A549 (cell line): Measurements from ENCODE around the gene PLEKHA4. TPM values are rescaled to one million over a fixed set of nuclear protein-coding genes. Genes with fewer than 3 reads are reported as not detected.
A peak's percentile ranks its signal among the peaks of the same experiment; 100 is the strongest.

Experiments
- ATAC-seq, 2 experiments: fragments of 200-7000 bp in 1 of 2; fragments of >200 bp in 1 of 2; cut with Nextera tagmentation in 1 of 2; cut with Tn5 transposase in 1 of 2; 3 replicates each; pipeline versions ENCODE4 v1.8.0 to v1.9.1; 2018 to 2020; ENCODE audit warnings: mild to moderate bottlenecking in 1 of 2, moderate library complexity in 1 of 2
- CTCF ChIA-PET: fragments of 300-600 bp; sonication (Branson Sonifier 250); formaldehyde crosslinking; extraction: SDS; loops from one replicate; lab custom pipeline; 2021; ENCODE audit warnings: antibody characterized with exemption, inconsistent platforms; lab: Yijun Ruan, JAX
- POLR2A ChIA-PET: fragments of 350-600 bp; formaldehyde crosslinking; extraction: SDS; loops from one replicate; lab custom pipeline; 2021; ENCODE audit warnings: antibody characterized with exemption, inconsistent platforms; lab: Yijun Ruan, JAX
- DNase-seq, 2 experiments: peaks; one replicate each; pipeline versions ENCODE4 v3.0.0 to v3.0.0-alpha.2; 2011 to 2016; ENCODE audit warnings: low read depth in 1 of 2, low spot score in 1 of 2
- FAIRE-seq: peaks from 2 replicates; lab custom pipeline; 2011; peaks lifted over from hg19 to GRCh38; lab: Jason Lieb, UNC
- H3K27ac ChIP-seq, 2 experiments: fragments of >200 bp; sonication (Bioruptor Twin); formaldehyde crosslinking; 3 replicates each; pipeline ENCODE4 v1.5.1; 2016 to 2017
- H3K4me1 ChIP-seq: fragments of >200 bp; sonication (Bioruptor Twin); formaldehyde crosslinking; 3 replicates; pipeline ENCODE4 v1.6.1; 2016
- H3K4me2 ChIP-seq: fragments of >200 bp; sonication (Bioruptor Twin); formaldehyde crosslinking; 3 replicates; pipeline ENCODE4 v1.6.1; 2016
- H3K4me3 ChIP-seq: fragments of >200 bp; sonication (Bioruptor Twin); formaldehyde crosslinking; 3 replicates; pipeline ENCODE4 v1.5.1; 2016
- H3K9me3 ChIP-seq: fragments of >200 bp; sonication (Bioruptor Twin); formaldehyde crosslinking; 3 replicates; pipeline ENCODE4 v1.6.1; 2016
- BHLHE40 ChIP-seq: IDR thresholded peaks from 2 replicates; pipeline ENCODE4 v1.6.1; 2012; ENCODE audit warnings: low read depth, low read length, inconsistent platforms
- CBX2 ChIP-seq: fragments of 200-600 bp; sonication (generic); IDR thresholded peaks from 2 replicates; pipeline ENCODE4 v1.6.1; 2016; ENCODE audit warnings: low read depth, mild to moderate bottlenecking, borderline replicate concordance
- CHD4 ChIP-seq: fragments of 200-600 bp; sonication (generic); IDR thresholded peaks from 2 replicates; pipeline ENCODE4 v1.6.1; 2016; ENCODE audit warnings: antibody characterized with exemption, mild to moderate bottlenecking, borderline replicate concordance
- EHF ChIP-seq: fragments of 250-450 bp; sonication (Bioruptor Pico); IDR thresholded peaks from 2 replicates; pipeline ENCODE4 v1.5.0; 2020; ENCODE audit warnings: mild to moderate bottlenecking
- EP300 ChIP-seq, 2 experiments: fragments of >200 bp; sonication (Bioruptor Twin); formaldehyde crosslinking; IDR thresholded peaks; 2 replicates in 1 of 2; 3 replicates in 1 of 2; pipeline ENCODE4 v1.6.1; 2016 to 2017
- HES2 ChIP-seq: fragments of >200 bp; sonication (Bioruptor Twin); formaldehyde crosslinking; IDR thresholded peaks from 2 replicates; pipeline ENCODE4 v1.6.1; 2016
- HOXA7 ChIP-seq: fragments of 250-450 bp; sonication (Bioruptor Pico); IDR thresholded peaks from 2 replicates; pipeline ENCODE4 v1.5.0; 2020; ENCODE audit warnings: mild to moderate bottlenecking, moderate library complexity
- JUN ChIP-seq, 2 experiments: fragments of >200 bp; sonication (Bioruptor Twin); formaldehyde crosslinking; IDR thresholded peaks; 2 replicates in 1 of 2; 3 replicates in 1 of 2; pipeline ENCODE4 v1.6.1; 2016 to 2017
- KDM1A ChIP-seq: fragments of 200-600 bp; sonication (generic); IDR thresholded peaks from 2 replicates; pipeline ENCODE4 v1.6.1; 2016; ENCODE audit warnings: low read depth, mild to moderate bottlenecking
- KDM5A ChIP-seq: fragments of 200-600 bp; sonication (generic); IDR thresholded peaks from 2 replicates; pipeline ENCODE4 v1.6.1; 2016; ENCODE audit warnings: antibody characterized with exemption, mild to moderate bottlenecking
- MAFK ChIP-seq: fragments of 450-650 bp; IDR thresholded peaks from 2 replicates; pipeline ENCODE4 v1.6.1; 2014; ENCODE audit not compliant: partially characterized antibody
- MAZ ChIP-seq: fragments of 150-350 bp; IDR thresholded peaks from 2 replicates; pipeline ENCODE4 v1.6.1; 2014; ENCODE audit warnings: antibody characterized with exemption, low read depth, low read length, borderline replicate concordance
- NR3C1 ChIP-seq: fragments of >200 bp; sonication (Bioruptor Twin); formaldehyde crosslinking; IDR thresholded peaks from 3 replicates; pipeline ENCODE4 v1.6.1; 2017
- PHF8 ChIP-seq: fragments of 200-600 bp; sonication (generic); IDR thresholded peaks from 2 replicates; pipeline ENCODE4 v1.6.1; 2016; ENCODE audit warnings: low read depth, mild to moderate bottlenecking, antibody characterized with exemption, moderate library complexity, borderline replicate concordance
- RARB ChIP-seq: fragments of 250-450 bp; sonication (Bioruptor Pico); IDR thresholded peaks from 2 replicates; pipeline ENCODE4 v1.8.0; 2021; ENCODE audit warnings: mild to moderate bottlenecking, moderate library complexity
- RCOR1 ChIP-seq: fragments of 150-350 bp; IDR thresholded peaks from 2 replicates; pipeline ENCODE4 v1.6.1; 2014; ENCODE audit warnings: antibody characterized with exemption, low read length, low read depth
- REST ChIP-seq: fragments of 200-600 bp; sonication (generic); IDR thresholded peaks from 2 replicates; pipeline ENCODE4 v1.6.1; 2016; ENCODE audit warnings: antibody characterized with exemption, mild to moderate bottlenecking, moderate library complexity
- SREBF2 ChIP-seq: fragments of 450-650 bp; IDR thresholded peaks from 2 replicates; pipeline ENCODE4 v1.6.1; 2014; ENCODE audit warnings: mild to moderate bottlenecking, moderate library complexity
- USF2 ChIP-seq: fragments of 450-650 bp; IDR thresholded peaks from 2 replicates; pipeline ENCODE4 v1.6.1; 2014; ENCODE audit warnings: antibody characterized with exemption
- ZNF302 ChIP-seq: fragments of 250-450 bp; sonication (Bioruptor Pico); IDR thresholded peaks from 2 replicates; pipeline ENCODE4 v1.9.0; 2021; ENCODE audit warnings: inconsistent platforms, mild to moderate bottlenecking, moderate library complexity
- WGBS: methylation state at CpG from one replicate; pipeline ENCODE4 v1.1.6; 2017; ENCODE audit errors: missing lambda C conversion rate; 5-methylcytosine and 5-hydroxymethylcytosine counted together
- polyA plus RNA-seq, 4 experiments: library from polyadenylated mRNA; depleted of rRNA in 3 of 4; stranded (reverse); fragments of >200 nt; fragmentation: RNase III in 1 of 4; extraction: RNeasy Plus Mini Kit Qiagen cat#74134 plus additional on column Dnase treatment in 1 of 4; gene quantifications; 2 replicates in 3 of 4; 3 replicates in 1 of 4; pipeline ENCODE4 v1.2.3, GENCODE V29; 2011 to 2017

The PLEKHA4 gene
- polyA plus RNA-seq, 2 of the 4 experiments (the other 2 are of a cell fraction): 0.34 to 0.46 TPM

GRCh38 chr19:48826606-48827020 is 41.8 kb downstream of the PLEKHA4 start:
- H3K27ac ChIP-seq: no peak overlapping the region
- WGBS: 85% methylated on average over 8 of the region's 8 CpGs
- ChIA-PET CTCF (interaction anchor here (1.3 to 12.3 kb wide), 9 partner anchors 10 to 248 kb away, joined by 3 to 151 read pairs (median 13); partner anchors contain the start of genes BCAT2 and HSD17B14), POLR2A (interaction anchor here (0.9 kb wide), 1 partner anchor 88 kb away, joined by 4 read pairs; no protein-coding TSS in a partner anchor)
- peak in 1 of 2 experiments; percentile 56 for DNase-seq
- H3K4me2 ChIP-seq: no peak overlapping the region
- no peaks in the 10 kb centered on the region for H3K4me1 ChIP-seq
- no peak for FAIRE-seq
- ATAC-seq: peak; percentile 50 to 52; a peak in 2 of 6 replicates
- no peak overlapping the region for H3K4me3 ChIP-seq
- no peaks in the 10 kb centered on the region for H3K9me3 ChIP-seq
- TF ChIP-seq CBX2: no peak
- TF ChIP-seq MAFK: no peak
- TF ChIP-seq EP300 (IDR thresholded peaks at IDR 0.05): no peak
- TF ChIP-seq MAZ: no peak
- TF ChIP-seq USF2: no peak
- no peak for TF ChIP-seq KDM5A
- no peak for TF ChIP-seq RCOR1
- TF ChIP-seq SREBF2: no peak
- TF ChIP-seq HES2: no peak
- no peak for TF ChIP-seq EHF
- TF ChIP-seq REST: no peak
- no peak for TF ChIP-seq BHLHE40
- TF ChIP-seq CHD4: no peak
- no peak for TF ChIP-seq RARB (CRISPR knock-in tag)
- no peak for TF ChIP-seq NR3C1
- no peak for TF ChIP-seq HOXA7 (CRISPR knock-in tag)
- TF ChIP-seq KDM1A: no peak
- TF ChIP-seq PHF8: no peak

- ATAC-seq (no peak), FAIRE-seq (peak; percentile 18), DNase-seq (no peak)
- WGBS: 100% methylated on average over 2 of the region's 2 CpGs
- peaks cover 20% of the 10 kb centered on the region for H3K4me1 ChIP-seq
- POLR2A ChIA-PET: no interaction called here
- H3K27ac ChIP-seq: no peak overlapping the region
- H3K4me3 ChIP-seq: no peak overlapping the region
- H3K9me3 ChIP-seq: no peaks in the 10 kb centered on the region
- H3K4me2 ChIP-seq: no peak overlapping the region
- CTCF ChIA-PET: interaction anchor here (1.5 to 12.3 kb wide), 3 partner anchors 21 to 35 kb away, joined by 6 to 151 read pairs (median 70); no protein-coding TSS in a partner anchor
- no peak for TF ChIP-seq JUN (IDR thresholded peaks at IDR 0.05)
- TF ChIP-seq ZNF302 (CRISPR knock-in tag): no peak
- TF ChIP-seq USF2: no peak
These were observed 45.9 kb downstream of the PLEKHA4 start for GRCh38 chr19:48822514-48822913.
